22Rv1 (cell line): ENCODE data around the gene NELL1.

ENCODE experiments used
- H3K27ac ChIP-seq: fragments of 450-650 bp; 2 replicates; pipeline ENCODE4 v1.5.1; 2017
- CTCF ChIP-seq: fragments of 450-650 bp; IDR thresholded peaks from 2 replicates; pipeline ENCODE4 v1.5.1; 2017; ENCODE audit warnings: mild to moderate bottlenecking
- ZFX ChIP-seq: fragments of 450-650 bp; IDR thresholded peaks from 2 replicates; pipeline ENCODE4 v1.6.1; 2017; ENCODE audit warnings: antibody characterized with exemption, borderline replicate concordance

Gene NELL1

GRCh38 chr11:21069909-21070308, 400.5 kb downstream of the NELL1 start:
- H3K27ac ChIP-seq: no peak overlapping the region
- TF ChIP-seq ZFX (no peak), CTCF (no peak)

- H3K27ac ChIP-seq: no peak overlapping the region
- TF ChIP-seq ZFX (no peak), CTCF (no peak)
Observed at GRCh38 chr11:21072558-21072957, 403.2 kb downstream of the NELL1 start.

GRCh38 chr11:21082853-21083252, 413.5 kb downstream of the NELL1 start:
- TF ChIP-seq CTCF (no peak), ZFX (no peak)
- no peak overlapping the region for H3K27ac ChIP-seq

GRCh38 chr11:21088930-21089329, 419.5 kb downstream of the NELL1 start:
- TF ChIP-seq ZFX (no peak), CTCF (no peak)
- no peak overlapping the region for H3K27ac ChIP-seq

GRCh38 chr11:21104641-21105040, 435.3 kb downstream of the NELL1 start:
- H3K27ac ChIP-seq: no peak overlapping the region
- TF ChIP-seq ZFX: no peak
- TF ChIP-seq CTCF: no peak

- no peak for TF ChIP-seq ZFX
- no peak for TF ChIP-seq CTCF
- no peak overlapping the region for H3K27ac ChIP-seq
Observed at GRCh38 chr11:21105196-21105917, 436.0 kb downstream of the NELL1 start.

- TF ChIP-seq CTCF: no peak
- TF ChIP-seq ZFX: no peak
- H3K27ac ChIP-seq: no peak overlapping the region
Observed at GRCh38 chr11:21109341-21109740, 440.0 kb downstream of the NELL1 start.
